GM18526 (cell line): ENCODE measurements around the gene NOC2L.

Experiments
- POLR2A ChIP-seq: IDR thresholded peaks from 3 replicates; pipeline ENCODE4 v1.6.1; 2011; ENCODE audit not compliant: insufficient read length; ENCODE audit errors: extremely low read depth

The NOC2L gene

DNA sequence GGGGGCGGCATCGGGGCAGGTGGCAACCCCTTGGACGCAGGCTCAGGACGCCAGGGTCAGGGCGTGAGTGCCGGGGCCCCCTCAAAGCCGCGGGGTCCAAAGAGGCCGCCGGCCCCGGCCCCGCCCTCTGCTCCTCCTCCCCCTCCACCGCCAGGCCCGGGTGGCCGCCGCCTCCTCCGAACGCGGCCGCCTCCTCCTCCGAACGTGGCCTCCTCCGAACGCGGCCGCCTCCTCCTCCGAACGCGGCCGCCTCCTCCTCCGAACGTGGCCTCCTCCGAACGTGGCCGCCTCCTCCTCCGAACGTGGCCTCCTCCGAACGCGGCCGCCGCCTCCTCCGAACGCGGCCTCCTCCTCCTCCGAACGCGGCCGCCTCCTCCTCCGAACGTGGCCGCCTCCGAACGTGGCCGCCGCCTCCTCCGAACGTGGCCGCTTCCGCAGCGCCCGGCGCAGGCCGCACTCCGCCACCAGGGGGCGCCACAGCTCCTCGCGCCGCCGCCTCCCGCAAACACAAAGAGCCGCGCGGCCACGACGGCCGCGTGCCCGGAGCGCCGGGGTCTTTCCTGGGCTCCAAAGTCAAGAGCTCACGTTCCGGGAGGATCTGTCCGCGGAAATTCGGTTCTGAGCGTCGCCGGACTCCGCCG, 54.6 kb downstream of the NOC2L start:
- TF ChIP-seq POLR2A, result no peak

DNA sequence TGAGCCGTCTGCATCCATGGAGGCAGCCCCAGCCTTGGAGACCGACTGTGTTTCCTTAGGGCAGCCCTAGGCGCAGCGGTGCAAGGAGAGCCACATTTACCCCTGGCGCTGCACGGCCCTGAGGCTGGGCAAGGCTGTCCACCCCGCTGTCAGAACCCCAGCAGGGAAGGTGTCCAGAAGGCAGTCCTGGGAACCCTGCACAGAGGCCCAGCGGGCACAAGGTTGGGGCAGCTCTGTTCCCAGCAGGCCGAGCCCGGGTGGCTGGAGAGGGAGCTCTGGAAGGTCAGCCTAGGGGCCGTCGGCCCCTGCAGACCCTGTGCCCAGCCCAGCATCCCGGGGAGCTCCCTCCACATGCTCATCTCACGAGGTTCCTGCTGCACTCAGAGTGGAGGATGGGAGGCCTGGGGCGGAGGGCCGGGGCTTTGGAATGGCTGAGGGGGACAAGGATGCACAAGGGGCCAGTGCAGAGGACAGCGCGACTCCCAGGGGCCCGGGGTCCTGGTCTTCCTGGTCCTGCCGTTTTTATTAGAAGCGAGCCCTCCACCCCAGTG, 55.3 kb downstream of the NOC2L start:
- no peak for TF ChIP-seq POLR2A

DNA sequence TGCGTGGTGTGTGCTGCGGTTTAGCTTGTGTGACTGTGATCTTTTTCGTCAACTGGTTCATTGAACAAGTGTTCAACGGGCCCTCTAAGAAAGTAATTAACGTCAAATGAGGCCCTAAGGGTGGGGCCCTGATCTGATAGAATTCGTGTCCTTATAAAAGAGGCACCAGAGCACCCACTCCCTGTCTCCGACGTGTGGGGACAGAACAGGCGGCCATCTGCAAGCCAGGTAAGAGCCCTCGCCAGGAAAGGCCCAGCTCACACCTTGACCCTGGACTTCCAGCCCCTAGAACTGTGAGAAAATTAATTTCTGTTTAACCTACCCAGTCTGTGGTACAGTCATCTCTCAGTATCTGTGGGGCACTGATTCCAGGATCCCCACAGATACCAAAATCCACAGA, 55.8 kb downstream of the NOC2L start:
- TF ChIP-seq POLR2A, result no peak

DNA sequence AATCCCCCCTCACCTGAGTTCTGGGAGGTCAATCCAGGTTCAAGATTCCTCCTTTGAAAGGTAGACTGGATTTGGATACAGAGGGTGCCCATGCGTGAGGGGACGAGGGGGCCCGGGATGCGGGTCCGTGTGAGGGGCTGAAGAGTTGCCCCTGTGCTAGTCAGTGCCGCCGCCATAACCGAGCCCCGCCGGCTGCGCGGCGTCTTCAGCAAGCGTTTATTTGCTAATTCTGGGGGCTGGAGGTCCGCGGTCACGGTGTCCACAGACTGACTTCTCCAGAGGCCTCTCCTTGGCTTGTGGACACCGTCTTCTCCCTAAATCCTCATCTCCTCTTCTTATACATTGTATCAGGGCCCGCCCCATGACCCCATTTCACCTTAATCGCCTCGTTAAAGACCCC, 56.3 kb downstream of the NOC2L start:
- TF ChIP-seq POLR2A, result no peak

DNA sequence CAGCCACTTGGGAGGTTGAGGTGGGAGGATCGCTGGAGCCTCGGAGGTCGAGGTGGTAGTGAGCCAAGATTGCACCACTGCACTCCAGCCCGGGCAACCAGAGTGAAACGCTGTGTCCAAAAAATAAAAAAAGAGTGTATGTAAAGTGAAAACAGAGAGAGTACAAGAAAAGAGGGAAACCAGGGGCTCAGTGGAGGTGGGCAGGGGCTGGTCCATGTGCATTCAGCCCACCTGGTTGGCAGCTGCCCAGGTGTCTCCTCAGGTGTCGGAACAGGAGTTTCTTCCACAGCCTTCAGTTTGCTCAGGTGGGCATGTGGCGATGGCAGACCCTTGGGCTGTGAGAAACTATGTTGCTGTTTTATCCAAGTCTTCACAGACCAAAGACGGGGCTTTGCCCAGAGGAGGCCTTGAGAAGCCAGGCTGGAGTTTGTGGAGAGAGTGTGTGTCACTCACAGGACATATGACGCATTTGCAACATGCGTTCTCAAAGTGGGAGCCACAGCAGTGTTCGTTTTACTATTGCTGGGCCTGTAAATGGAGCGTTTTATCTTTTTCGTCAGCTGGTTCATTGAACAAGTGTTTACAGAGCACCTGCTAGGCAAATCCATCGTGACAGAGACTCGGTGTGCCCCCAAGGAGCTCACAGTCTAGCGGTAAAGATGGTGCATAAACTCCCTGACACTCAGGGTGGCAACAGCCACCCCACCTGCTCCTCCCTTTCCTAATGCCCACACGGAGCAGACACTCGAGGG, 57.8 kb downstream of the NOC2L start:
- TF ChIP-seq POLR2A, result no peak

DNA sequence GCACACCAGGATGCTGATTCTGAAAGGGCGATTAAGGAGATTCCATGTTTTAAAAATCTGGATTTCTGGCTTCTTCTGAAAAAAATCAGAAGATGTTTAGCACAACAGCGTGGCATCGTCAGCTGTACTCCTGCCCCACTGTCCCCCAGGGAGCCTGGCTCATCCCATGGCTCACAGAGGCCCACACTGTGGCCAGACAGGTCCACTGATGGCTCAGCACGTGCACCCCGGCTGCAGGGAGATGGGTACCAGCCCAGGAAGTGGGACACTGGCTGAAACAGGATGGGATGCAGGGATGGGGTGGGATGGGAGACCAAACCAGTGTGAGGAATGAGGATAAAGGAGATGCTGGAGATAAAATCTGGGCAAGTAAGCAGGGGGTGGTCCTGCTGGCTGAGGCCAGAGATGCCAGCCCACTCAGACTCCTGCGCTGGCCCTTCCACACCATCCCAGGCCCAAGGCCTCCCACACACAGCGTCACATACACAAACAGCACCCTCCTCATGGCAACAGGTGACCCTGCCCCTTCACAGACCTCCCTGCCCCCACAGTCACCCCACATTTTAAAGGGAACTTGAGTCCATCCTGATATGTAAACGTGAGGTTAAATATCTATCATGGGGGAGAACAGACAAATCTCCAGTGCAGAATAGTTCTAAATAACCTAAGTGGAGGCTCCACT, 59.3 kb downstream of the NOC2L start:
- TF ChIP-seq POLR2A, result no peak

DNA sequence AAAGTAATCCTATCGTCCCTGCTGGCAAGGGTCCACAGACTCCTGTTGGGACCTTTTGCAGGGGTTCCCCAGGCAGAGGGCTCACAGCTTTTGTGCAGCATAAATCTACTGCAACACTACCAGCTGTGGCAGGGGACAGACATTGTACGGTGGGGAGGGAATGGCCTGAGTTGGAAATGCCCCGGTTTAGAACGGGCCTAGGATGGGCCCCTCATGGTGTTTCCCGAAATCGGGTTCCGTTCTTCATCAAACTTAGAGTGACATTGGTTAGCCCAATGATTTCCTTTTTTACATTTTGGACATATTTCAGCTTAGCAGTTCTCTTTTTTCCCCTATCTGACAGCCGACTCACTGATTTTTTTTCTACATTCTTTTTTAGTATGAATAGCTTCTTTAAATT, 61.8 kb downstream of the NOC2L start:
- TF ChIP-seq POLR2A, result no peak
